Measurements from ENCODE around the gene PRKCB. TPM values are rescaled to one million over a fixed set of nuclear protein-coding genes. Genes with fewer than 3 reads are reported as not detected.

PRKCB gene
- polyA plus RNA-seq, 1 donor: 3.8 TPM

DNA sequence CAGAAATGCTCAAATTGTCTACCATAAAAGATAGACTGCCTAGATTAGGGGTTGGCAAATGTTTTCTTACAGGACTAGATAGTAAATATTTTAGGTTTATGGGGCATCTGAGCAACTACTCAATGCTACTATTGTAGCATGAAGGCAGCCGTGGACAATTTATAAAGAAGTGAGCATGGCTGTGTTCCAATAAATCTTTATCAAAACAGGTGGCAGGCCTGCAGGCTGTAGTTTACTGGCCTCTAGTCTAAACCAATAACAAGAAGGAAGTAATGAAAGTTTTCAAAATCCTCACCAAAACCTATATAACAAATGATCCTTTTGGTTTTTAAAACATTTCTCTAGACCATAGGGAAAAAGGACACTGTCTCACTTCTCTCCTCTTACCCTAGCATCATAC lies 105.2 kb downstream of the PRKCB start:
- DNase-seq: no peak

DNA sequence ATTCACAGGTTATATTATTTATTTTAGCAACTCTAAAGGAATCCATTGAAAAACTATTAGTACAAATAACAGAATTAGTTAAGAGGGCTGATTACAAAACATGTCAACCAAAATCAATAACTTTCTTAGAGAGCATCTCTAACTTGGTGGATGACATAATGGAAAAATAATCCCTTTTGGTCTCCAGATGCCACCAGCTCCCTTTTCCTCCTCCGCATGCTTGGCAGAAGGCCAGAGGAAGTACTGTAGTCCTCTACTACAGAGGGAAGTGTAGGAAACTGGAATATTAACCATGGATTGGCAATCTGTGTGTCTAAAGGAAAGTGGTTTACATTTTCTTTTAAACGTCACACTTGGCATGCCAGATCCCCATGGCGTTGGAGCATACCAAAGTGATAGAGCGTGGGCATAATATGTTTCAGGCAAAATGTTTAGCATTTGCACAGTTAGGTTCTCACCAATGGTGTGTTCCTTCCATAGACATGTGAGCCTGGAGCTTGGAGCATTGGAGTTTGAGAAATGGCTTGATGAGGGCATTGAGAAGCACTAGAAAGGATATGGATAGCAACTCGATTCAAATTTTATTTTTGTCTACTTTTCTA lies 106.3 kb downstream of the PRKCB start:
- DNase-seq: peak; percentile 22

DNA sequence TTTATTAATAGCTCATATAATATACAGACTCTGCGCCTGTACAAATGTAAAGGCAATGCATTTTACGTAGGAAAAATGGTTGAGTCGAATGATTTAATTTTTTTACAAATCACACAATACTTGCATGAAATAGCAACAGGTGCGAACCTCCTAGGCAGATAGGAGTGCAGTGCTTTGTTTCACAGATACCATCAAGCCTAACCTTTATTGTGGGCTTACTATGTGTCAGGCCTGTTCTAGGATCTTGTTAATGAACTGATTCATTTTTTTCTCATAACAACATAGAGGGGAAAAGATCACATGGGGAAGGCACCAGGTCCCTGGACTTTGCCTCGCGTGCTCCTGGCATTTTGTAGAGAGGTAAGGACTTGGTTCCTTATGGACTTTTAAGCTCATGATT lies 107.8 kb downstream of the PRKCB start:
- DNase-seq: no peak

DNA sequence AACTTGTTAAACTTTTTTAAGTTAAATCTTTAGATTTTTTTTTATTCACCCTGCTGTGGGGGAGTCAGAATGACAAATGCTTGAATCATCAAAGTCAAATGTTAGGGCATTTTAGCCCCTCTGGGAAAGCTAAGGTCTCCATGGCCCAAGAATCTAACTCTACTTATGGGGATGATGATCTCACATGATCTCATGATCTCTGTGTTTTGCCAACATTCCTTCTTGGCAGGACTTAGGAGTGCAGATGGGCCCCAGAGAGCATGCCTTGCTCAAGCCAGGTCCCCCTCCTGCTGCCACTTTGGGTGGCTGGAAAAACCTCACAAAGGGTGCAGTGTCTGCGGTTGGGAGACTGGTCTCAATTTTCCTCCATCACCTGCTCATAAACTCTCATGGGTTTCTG lies 108.6 kb downstream of the PRKCB start:
- no peak for DNase-seq

DNA sequence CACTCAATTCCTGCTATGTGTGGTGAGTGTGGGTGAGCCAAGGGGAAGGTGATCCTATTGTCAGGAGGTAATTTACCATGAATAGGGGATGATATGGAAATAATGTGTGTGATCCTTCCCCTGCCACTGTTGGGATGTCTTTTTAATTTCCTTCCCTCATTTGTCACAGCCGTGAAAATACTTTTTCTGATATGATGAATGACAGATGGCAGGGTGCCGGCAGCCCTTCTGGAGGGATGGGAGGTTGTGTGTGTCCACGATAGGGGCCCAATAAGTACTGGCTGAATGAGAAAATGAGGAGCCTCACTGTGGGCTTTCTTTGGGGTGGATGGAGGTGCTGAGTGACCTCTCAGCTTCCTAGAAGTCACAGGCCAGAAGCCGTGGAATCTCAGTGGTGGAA lies 109.5 kb downstream of the PRKCB start:
- no peak for DNase-seq

DNA sequence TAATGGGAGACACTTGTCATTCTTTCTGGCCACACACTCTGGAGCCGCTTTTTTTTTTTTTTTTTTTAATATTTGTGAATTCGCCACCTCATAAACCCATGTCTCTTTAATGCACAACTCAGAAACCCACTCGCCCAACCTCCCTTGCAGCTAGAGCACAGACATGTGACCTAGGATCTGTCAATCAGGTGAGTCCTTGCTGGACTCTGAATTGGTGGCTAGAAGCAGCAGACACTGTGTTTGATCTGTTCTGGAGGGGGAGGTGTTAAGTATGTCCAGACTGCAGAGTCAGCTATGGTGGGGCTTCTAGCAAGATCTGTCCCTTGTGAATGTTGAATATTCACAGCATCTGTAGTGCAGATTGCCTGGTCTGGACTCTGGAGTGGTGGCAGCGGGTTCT lies 112.1 kb downstream of the PRKCB start:
- DNase-seq: no peak

DNA sequence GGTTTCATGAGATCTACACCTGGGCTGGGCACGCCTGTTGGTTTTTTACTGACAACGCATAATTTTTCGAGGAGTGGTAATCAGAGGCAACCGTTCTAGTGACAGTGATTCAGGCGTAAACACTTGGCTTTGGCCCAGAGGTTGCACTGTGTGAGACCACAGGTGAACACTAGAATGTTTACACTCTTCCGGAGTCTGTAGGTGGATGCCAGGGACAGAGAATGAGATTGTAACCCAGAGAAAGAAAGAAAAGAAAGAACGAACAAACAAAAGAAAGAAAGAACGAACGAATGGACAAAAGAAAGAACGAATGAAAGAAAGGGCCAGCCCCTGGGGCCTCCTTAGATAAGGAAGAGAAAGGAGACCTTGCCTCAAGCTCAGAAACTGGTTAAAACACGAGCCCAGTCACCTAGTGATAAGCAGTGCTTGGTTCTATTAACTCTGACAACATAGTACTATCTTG lies 113.2 kb downstream of the PRKCB start:
- DNase-seq: no peak

DNA sequence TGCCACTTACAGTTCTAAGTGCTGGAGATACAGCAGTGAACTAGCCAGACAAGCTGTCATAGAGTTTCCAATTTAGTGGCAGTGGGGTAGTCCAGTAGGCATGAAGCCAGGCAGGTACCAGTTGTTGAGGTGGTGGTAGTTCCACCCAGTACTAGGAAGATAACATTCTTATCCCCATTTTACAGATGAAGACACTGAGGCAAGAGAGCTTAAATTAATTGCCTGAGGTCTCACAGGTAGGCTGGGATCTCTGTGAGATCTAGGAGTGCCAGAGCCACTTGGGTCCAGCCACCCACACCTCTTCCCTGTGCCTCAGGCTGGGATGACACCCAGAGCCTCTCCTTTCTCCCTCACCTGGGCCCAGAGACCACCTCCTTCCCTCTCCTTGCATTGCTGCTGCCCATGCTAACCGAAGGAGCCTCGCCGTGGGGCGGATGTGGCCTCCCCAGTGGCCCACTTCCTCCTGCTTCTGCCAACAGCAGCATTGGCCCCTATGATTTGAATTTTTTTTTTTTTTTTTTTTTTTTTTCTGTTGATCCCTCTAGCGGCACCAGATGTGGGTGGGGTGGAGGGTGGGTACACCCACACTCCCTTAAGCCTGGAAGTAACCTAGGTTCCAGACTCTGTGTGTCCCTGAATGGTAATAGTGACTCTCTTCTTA lies 114.0 kb downstream of the PRKCB start:
- DNase-seq: no peak

DNA sequence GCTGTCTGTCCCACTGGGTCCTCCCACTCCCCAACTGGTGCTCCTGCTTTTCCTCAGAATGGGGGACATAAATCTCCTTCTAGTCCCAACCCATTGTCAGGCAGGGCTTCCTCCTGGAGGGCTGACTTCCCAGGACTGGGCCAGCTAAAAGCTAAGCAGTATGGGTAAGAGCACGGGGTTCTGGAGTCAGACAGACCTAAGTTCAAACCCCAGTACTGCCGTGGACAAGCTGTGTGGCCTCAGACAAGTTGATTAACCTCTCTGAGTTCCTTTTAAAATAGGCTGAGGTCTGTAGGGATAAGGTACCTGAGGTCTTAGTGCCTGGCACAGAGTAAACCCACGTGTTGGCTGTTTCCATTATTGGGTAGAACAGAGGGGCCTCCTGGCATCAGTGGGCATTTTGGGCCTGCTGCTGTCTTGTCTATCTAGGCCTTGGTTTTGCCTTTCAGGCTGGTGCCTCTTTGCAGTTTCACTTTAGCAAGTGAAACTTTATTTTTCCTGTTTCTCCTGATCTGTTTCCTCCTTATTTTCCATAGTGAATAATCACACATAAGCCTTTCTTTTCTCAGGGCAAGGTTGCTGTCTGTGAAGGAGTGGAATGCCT lies 114.6 kb downstream of the PRKCB start:
- no peak for DNase-seq

DNA sequence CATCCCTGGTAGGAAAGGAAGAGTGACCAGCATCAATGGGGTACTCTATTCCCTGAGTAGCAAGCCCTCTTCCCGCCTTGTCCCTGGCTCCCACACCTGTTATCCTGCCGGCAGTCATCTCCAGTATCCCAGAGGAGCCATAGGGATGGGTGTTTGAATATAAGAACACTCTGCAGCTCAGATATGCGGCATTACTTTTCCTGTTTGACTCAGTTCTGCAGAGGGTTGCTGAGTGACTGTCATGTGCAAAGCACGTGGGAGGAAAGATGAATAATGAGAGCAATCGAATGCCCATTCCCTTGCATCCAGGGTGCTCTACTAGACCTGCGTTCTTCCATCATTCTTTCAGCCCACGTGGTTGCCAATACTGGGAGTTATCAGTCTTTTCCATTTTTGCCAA lies 115.1 kb downstream of the PRKCB start:
- DNase-seq: no peak

DNA sequence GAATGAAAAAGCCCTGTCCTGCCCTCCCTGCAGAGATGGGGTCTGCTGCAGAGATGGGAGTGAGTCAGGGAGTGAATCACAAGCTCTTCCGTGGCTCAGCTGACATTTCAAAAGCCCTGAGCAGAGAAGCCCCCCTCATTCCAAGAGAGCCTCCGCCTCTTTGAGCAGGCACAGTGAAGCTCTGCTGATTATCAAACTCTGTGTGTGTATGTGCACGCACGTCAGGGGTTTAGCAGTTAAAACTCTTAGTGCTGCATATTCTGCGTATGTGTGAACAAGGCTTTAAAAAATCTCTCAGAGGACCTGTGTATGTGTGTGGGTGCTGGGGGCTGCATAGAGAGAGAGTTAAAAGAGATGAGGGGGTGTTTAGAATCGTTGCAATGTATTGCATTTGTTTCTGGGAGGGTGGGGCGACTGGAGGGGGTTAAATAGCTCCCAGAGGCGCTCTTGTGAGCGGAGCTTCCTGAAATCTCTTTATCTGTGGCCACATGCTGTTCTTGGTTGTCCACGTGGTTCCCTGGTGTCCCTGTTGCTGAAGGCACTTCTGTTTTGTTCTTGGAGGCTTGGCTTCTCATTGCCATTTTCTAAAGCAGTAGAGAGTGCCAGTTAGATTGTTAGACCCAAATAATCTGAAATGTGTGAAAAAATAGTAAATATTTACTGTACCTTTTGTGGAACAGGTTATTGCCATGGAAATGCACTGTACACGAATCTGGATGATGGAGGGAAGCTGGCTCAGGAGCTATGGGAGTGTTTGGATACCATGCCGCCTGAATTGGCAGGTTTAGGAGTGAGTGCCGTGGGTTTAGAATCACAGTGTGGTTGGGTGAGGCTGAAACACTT lies 116.6 kb downstream of the PRKCB start:
- no peak for DNase-seq

DNA sequence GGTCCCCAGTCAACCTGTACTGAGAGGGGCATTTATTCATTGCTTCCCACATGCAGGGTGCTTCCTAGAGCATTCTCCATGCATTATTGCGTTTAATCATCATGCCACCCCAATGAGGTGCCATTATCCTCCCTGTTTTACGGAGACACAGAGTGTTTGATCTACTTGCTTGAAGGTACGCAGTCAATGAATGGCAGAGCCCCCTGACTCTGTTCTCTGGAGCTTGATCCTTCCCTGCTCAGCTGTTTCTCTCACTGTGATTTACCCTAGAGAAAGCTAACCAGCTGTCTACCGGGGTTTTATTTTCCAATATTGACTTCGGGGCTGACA lies 117.2 kb downstream of the PRKCB start:
- DNase-seq: no peak

DNA sequence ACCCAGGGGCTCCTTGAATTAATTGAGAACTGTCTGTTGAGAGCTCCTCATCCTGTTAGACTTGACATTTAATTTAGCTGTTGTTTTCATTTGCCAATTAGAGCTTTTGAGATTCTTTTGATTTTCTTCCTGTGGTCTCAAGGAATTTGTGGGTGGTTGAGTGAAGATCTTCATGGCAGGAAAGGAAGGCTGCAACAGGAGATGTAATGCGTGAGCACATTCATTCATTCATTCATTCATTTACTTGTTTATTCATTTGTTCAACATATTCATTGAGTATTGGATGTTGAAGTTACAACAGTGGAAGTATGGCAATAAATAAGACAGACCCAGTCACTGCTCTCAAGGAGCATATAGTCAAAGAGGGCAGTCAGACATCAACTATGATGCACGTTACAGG lies 117.7 kb downstream of the PRKCB start:
- no peak for DNase-seq

DNA sequence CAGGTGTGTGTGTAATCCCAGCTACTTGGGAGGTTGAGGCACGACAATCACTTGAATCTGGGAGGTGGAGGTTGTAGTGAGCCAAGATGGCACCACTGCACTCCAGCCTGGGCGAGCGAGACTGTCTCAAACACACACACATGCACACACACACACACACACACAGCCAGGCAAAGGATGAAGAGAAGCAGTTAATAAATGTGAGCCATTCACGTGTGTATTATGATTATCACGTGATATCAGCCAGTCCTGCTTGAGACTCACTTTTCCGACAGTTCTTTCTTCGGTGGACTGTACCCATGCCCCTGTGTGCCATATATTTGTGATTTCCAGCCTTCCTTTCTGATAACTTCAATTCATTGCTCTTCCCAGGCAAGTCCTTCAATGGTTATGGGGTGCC lies 119.3 kb downstream of the PRKCB start:
- no peak for DNase-seq

DNA sequence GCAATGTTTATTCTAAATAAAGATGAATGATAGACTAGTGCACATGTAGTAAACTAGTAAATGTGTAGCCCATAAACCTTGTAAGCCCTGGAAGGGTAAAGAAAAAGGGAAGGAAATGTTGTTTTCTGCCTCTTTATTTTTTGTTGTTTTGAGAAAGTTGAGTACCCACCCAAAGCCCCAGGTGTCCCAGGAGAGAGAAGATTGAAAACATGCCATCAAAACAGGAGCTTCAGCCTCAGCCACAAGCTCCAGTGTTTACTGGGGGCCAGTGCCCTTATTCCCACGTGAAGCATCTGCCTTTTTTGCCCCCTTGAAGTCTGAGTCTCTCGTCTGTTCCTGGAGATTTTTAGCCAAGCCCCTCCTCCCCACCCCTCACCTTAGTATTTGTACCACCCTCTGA lies 121.5 kb downstream of the PRKCB start:
- no peak for DNase-seq

DNA sequence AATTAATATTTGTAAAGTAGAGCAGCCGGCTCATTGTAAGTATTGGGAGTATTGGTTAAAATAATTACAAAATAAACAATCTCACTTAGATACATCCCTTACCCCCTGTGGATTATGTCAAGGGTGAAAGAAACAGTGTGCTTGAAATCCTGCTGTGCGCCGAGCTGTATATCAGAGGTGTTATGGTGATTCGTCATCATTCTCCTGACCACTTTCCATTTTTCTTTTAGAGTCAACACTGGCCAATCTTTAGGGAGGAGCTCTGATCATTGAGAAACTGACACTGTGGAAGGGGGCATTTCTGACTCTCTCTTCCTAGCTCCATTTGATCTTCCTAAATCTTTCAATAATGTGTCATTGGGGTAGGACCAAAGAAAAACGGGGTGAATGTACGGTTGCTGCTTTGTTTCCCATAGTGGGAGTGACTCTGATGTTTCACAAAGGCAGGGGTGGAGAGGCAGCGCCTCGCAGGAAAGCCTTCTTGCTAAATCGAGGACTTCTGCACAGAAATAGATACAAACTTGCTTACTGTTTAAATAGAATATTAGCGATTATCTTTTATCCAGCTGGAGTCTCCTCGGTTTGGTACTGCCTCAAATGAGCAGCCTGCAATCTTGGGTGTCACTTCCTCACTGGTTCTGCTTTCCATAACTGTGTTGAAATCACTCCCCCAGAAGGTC lies 123.4 kb downstream of the PRKCB start:
- no peak for DNase-seq

DNA sequence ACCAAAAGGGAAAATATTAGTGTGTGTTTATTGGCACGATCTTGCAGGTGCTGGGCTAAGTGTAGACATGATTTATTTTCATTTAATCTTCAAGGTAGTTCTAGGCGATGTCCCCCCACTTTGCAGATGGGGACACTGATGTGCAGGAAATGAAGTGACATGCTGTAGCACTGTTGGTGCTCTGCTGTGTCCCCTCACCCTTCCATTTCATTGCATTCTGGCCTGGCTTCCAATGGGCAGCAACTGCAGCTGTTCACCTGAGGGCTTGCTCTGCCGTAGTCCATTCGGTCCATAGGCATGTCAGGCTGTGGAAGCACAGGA lies 123.9 kb downstream of the PRKCB start:
- no peak for DNase-seq

DNA sequence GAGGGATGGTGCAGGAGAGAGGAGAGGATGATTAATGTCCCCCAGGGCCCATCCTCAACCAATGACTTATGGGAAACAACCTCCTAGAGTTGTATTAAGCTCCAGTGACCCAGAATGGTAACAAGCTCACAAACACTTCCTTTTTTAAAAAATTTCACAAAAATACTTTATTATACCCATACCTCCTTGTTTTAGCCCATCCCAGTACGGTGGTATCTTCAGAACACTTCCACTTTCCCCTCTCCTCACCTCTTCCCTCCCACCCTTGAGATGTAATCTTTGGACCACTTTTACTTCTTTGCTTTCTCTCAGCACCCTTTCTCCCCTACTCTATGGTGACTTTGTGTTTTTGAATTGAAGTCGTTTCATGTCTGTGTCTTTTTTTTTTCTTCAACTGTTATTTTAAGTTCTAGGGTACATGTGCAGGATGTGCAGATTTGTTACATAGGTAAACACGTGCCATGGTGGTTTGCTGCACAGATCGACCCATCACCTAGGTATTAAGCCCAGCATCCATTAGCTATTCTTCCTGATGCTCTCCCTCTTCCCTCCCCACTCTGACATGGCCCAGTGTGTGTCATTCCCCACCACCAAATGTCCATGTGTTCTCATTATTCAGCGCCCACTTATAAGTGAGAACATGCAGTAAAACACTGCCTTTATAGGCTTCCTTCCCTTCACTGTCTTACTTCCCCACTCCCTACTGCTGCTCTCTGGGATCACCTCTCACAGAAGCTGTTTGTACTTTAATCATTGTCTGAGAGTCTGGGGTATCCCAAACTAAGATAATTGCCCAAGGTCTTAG lies 124.5 kb downstream of the PRKCB start:
- DNase-seq: no peak

DNA sequence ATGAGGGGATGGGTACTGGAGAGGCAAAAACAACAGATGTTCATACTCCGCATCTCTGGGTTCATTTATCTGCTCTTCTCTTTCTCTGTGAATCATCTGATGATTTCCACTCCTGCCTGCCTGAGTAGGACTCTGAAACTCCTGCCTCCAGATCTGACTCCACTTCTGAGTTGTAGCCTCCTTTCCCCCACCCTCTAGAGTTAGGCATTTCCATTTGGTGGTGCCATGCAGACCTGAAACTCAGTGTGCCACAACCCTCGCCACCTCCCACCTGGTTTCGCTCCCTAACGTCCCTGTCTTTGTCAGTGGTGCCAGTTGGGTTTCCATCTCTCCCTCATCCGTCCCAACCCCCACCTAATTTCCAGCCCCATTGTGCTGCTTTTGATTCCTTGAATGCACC lies 126.2 kb downstream of the PRKCB start:
- DNase-seq: no peak

DNA sequence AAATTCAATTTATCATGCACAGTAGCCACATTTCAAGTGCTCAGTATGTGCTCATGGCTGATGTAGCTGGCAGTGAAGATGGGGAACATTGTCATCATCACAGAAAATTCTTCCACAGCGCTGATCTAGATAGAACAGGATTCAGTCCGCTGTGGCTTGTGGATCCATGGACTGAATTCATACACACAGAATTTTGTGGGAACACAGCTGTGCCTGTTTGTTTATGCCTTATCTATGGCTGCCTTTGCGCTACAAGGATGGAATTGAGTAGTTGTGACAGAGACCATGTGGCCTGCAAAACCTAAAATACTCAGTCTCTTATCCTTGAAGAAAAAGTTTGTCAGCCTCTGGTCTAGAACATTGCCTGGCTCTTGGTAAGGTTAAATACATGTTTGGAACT lies 128.4 kb downstream of the PRKCB start:
- no peak for DNase-seq

DNA sequence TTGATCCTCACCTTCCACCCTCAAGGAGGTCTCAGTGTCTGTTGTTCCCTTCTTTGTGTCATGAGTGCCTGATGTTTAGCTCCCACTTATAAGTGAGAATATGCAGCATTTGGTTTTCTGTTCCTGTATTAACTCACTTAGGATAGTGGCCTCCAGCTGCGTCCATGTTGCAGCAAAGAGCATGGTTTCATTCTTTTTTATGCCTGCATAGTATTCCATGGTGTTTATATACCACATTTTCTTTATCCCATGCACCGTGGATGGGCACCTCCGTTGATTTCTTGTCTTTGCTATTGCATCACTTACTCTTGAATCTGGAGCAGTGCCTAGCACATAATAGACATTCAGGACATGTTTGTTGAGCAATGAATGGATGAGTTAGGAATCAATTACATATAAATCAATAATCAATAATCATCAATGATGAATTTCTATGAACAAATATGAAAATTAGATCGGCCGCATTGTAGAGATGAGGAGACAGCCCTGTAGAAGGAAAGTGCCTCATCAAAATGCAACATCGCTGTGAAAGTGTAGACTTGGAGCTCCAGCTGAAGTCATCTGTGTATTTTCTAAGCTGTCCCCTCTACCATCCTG lies 129.5 kb downstream of the PRKCB start:
- no peak for DNase-seq

All from left kidney (tissue), 2 donors.